ENCODE results near the gene MBP. TPM values are rescaled to one million over a fixed set of nuclear protein-coding genes. Genes with fewer than 3 reads are reported as not detected.

MBP gene
- polyA plus RNA-seq, 1 donor, result 12.9 TPM

GRCh38 chr18:77084688-77085035 lies 47.9 kb downstream of the MBP start:
- DNase-seq (ENCODE audit: low read depth), result no peak

GRCh38 chr18:77082316-77082955 lies 50.1 kb downstream of the MBP start:
- DNase-seq (ENCODE audit: low read depth), result no peak

GRCh38 chr18:77081390-77081778 lies 51.2 kb downstream of the MBP start:
- no peak for DNase-seq (ENCODE audit: low read depth)

- no peak for DNase-seq (ENCODE audit: low read depth)
These were observed 52.5 kb downstream of the MBP start for GRCh38 chr18:77079954-77080682.

- DNase-seq (ENCODE audit: low read depth), result no peak
These were observed 53.5 kb downstream of the MBP start for GRCh38 chr18:77079088-77079487.

GRCh38 chr18:77078690-77079070 lies 53.9 kb downstream of the MBP start:
- DNase-seq (ENCODE audit: low read depth), result no peak

GRCh38 chr18:77077941-77078689 lies 54.5 kb downstream of the MBP start:
- DNase-seq (ENCODE audit: low read depth), result no peak

- DNase-seq (ENCODE audit: low read depth), result no peak
These were observed 55.2 kb downstream of the MBP start for GRCh38 chr18:77077401-77077800.

- DNase-seq (ENCODE audit: low read depth), result no peak
These were observed 56.5 kb downstream of the MBP start for GRCh38 chr18:77076111-77076510.

GRCh38 chr18:77074431-77074830 lies 58.2 kb downstream of the MBP start:
- DNase-seq (ENCODE audit: low read depth), result no peak

GRCh38 chr18:77073336-77074093 lies 59.1 kb downstream of the MBP start:
- no peak for DNase-seq (ENCODE audit: low read depth)

- DNase-seq (ENCODE audit: low read depth), result no peak
These were observed 60.0 kb downstream of the MBP start for GRCh38 chr18:77072566-77072965.

GRCh38 chr18:77071711-77072292 lies 60.8 kb downstream of the MBP start:
- DNase-seq (ENCODE audit: low read depth), result no peak

- DNase-seq (ENCODE audit: low read depth), result no peak
These were observed 61.5 kb downstream of the MBP start for GRCh38 chr18:77071061-77071460.

- DNase-seq (ENCODE audit: low read depth), result no peak
These were observed 62.0 kb downstream of the MBP start for GRCh38 chr18:77070627-77071026.

- DNase-seq (ENCODE audit: low read depth), result no peak
These were observed 62.7 kb downstream of the MBP start for GRCh38 chr18:77069931-77070330.

- no peak for DNase-seq (ENCODE audit: low read depth)
These were observed 63.1 kb downstream of the MBP start for GRCh38 chr18:77069482-77069881.

- DNase-seq (ENCODE audit: low read depth), result no peak
These were observed 64.0 kb downstream of the MBP start for GRCh38 chr18:77068321-77069312.

- DNase-seq (ENCODE audit: low read depth), result no peak
These were observed 65.1 kb downstream of the MBP start for GRCh38 chr18:77067291-77068061.

GRCh38 chr18:77066689-77067088 lies 65.9 kb downstream of the MBP start:
- DNase-seq (ENCODE audit: low read depth), result no peak

Measured in forelimb muscle (tissue), 1 donor.